GM23338 (cell line): ENCODE results near the gene CSDE1.
"Not testable (repeated sequence)": the region's sequence is repeated elsewhere in the genome, so short reads cannot be mapped to it uniquely, and the experiment has no call there.

Experiments
- CTCF ChIP-seq, 2 experiments: fragments of 200-600 bp in 1 of 2; sonication (generic) in 1 of 2; conservative IDR thresholded peaks; 2 replicates each; pipeline versions ENCODE4 v1.5.1 to v1.6.1; 2016 to 2017; ENCODE audit warnings: antibody characterized with exemption in 2 of 2, low read depth in 2 of 2, mild to moderate bottlenecking in 2 of 2, moderate library complexity in 1 of 2
- ETS1 ChIP-seq: IDR thresholded peaks from 2 replicates; pipeline ENCODE4 v1.6.1; 2016; ENCODE audit warnings: antibody characterized with exemption
- EZH2 ChIP-seq: fragments of 200-600 bp; sonication (generic); IDR thresholded peaks from one replicate; pipeline ENCODE4 v1.8.0; 2017; ENCODE audit warnings: antibody characterized with exemption, mild to moderate bottlenecking, low read depth; ENCODE audit not compliant: unreplicated experiment
- EZH2phosphoT487 ChIP-seq: fragments of 200-600 bp; sonication (generic); IDR thresholded peaks from one replicate; pipeline ENCODE4 v1.8.1; 2018; ENCODE audit warnings: antibody characterized with exemption; ENCODE audit not compliant: unreplicated experiment
- JUNB ChIP-seq: IDR thresholded peaks from one replicate; pipeline ENCODE4 v1.6.1; 2016; ENCODE audit warnings: antibody characterized with exemption; ENCODE audit not compliant: unreplicated experiment
- POLR2AphosphoS5 ChIP-seq: IDR thresholded peaks from 2 replicates; pipeline ENCODE4 v1.6.1; 2016; ENCODE audit warnings: antibody characterized with exemption, low read depth
- REST ChIP-seq: IDR thresholded peaks from one replicate; pipeline ENCODE4 v1.6.1; 2018; ENCODE audit warnings: antibody characterized with exemption; ENCODE audit not compliant: unreplicated experiment

GRCh38 chr1:114804449-114804848 is 46.7 kb upstream of the CSDE1 start:
- TF ChIP-seq CTCF (conservative IDR thresholded peaks at IDR 0.05; ENCODE audit: low read depth in 2 of 2); EZH2phosphoT487; EZH2; POLR2AphosphoS5; REST; JUNB; ETS1: not testable (repeated sequence)
